ENCODE measurements around the gene CLCN5. TPM values are rescaled to one million over a fixed set of nuclear protein-coding genes. Genes with fewer than 3 reads are reported as not detected.

The CLCN5 gene
- 10 to 100 TPM; 18.7 to 28.9 TPM for total RNA-seq
- 1 to 10 TPM; 6.9 to 8.8 TPM for polyA plus RNA-seq (ENCODE audit: insufficient read length in 2 of 2)
- long read RNA-seq, donor 1, partial matches to known transcripts: 0 of 1 reads
- long read RNA-seq, donor 1, other reads (novel, unspliced or antisense): 0 of 1 reads
- long read RNA-seq, donor 2: 0 reads
- long read RNA-seq, donor 3: 0 reads
- long read RNA-seq, donor 4: 0 reads

DNA sequence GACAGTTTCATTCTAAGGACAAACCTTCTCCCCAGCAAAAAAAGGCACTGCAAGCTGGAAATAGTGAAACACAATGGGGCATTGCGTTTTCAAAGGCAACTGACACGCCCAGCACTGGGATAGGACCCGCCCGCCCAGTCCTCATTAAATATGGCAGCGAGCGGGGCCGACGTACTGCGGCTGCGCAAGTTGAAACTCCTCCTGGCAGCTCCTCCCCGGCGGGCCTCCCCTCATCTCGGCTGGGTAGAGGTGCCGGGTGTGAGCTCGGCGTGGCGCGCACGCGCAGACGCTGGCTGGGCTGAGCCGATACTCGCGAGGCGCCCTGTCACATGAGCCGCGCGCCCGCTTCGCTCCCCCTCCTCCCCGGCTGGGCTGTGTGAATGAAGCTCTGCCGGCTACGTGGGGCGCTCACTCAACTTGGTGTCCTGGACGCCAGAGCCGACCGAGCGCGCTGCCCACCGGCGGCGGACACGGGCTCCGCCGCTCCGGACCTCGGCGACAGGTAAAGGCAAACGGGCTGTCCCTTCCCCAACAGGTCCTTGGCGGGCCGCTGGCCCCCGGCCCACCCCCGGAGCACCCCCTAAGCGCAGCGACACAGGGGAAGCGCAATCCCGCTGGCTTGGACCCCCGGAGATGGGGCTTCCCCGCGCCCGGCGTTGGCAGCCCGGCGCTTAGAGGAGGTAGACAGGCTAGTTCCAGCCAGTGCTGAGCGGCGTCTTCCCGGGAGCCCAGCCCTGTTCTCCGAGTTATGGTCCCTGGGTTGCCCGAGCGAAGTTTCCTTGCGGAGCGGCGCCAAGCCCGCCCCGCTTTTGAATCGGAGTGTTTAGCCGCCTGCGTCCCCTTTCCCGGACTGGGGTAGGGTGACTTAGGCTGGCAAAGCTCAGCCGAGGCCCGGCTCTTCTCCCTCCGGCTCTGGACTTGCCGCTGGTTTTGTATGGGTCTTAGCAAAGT is at the start of gene CLCN5:
Gene CLCN5, plus strand, starts transcription at position 306 of the 951 bp plus-strand sequence. CDS start 2,703 bp downstream, outside the sequence.
- DNase-seq (ENCODE audit: low read depth in 4 of 6, low spot score in 6 of 6): peak; percentile 72 to 98 (median 84)
- Histone ChIP-seq H3K27me3 (ENCODE audit: control insufficient read depth, insufficient read depth, low read length) (no peaks in the 10 kb centered on the region), H3K27ac (ENCODE audit: low read depth, low read length) (peak within 1 kb of the TSS; percentile 77), H3K9me3 (ENCODE audit: control insufficient read depth, insufficient read depth, low read length) (no peaks in the 10 kb centered on the region), H3K4me1 (ENCODE audit: control insufficient read depth, insufficient read depth, low read length) (peaks cover 4% of the 10 kb centered on the region), H3K36me3 (ENCODE audit: control insufficient read depth, insufficient read depth, low read length) (no peaks in the 10 kb centered on the region), H3K4me3 (ENCODE audit: low read depth, low read length) (peak within 1 kb of the TSS; percentile 64)
- WGBS (ENCODE audit: insufficient coverage): 28% methylated on average over 83 of the region's 83 CpGs

DNA sequence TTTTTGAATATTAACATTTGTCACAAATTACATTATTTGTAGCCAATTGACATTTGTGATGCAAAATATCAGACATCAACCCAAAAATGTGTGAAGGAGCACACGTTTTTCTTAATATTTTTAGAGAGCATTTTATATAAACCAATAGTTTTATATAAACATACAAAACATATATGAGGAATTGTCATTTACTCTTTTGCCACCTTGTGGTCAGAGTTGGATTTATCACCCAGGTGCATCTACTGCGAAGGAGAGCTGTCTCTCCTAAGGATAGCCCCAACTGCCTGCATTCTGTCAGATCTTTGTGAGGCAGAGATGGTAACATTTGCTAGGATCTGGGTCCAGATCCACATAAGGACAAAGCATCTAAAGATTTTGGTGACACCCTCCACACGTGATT is 45.6 kb upstream of the CLCN5 start:
- Histone ChIP-seq H3K36me3 (ENCODE audit: control insufficient read depth, insufficient read depth, low read length) (no peaks in the 10 kb centered on the region), H3K4me1 (ENCODE audit: control insufficient read depth, insufficient read depth, low read length) (peaks cover 17% of the 10 kb centered on the region), H3K27me3 (ENCODE audit: control insufficient read depth, insufficient read depth, low read length) (no peaks in the 10 kb centered on the region), H3K27ac (ENCODE audit: low read depth, low read length) (no peak overlapping the region), H3K4me3 (ENCODE audit: low read depth, low read length) (no peak overlapping the region), H3K9me3 (ENCODE audit: control insufficient read depth, insufficient read depth, low read length) (no peaks in the 10 kb centered on the region)
- 13% methylated on average over 1 of the region's 3 CpGs for WGBS (ENCODE audit: insufficient coverage)
- DNase-seq (ENCODE audit: low read depth in 4 of 6, low spot score in 6 of 6): peak in 3 of 6 donors; percentile 35 to 87 (median 72)

DNA sequence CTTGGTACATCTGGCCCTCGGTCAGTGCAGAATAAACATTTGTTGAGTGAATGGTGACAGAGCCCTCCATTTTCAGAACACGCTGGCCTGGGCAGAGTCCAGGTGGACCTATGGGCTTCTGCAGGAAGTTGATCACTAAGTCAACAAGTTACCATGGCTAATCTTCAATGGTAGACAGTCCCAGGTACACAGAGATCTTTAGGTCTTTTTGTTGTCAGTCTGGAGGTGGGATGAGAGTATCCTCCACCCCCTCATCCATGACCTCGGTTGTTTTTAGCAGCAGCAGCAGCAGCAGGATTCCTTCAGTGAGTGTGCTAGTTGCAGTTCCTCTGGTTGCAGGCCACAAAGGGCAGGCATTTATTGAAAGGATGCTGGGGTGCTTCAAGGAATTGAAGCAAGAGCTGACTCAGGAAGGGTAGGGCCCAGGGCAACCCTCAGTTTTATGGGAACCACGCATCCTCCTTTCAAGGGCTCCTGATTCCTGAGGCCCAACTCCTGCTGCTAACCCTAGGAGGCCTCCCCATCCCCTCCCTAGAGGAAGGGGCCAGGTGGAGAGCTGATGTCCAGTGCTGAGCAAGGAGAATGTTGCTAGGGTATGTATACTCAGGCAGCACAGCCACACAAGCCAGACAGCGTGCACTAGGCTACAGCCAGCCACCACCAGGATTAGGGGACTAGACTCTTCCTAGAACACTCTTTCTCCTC is 44.8 kb upstream of the CLCN5 start:
- Histone ChIP-seq H3K36me3 (ENCODE audit: control insufficient read depth, insufficient read depth, low read length) (no peaks in the 10 kb centered on the region), H3K27me3 (ENCODE audit: control insufficient read depth, insufficient read depth, low read length) (no peaks in the 10 kb centered on the region), H3K27ac (ENCODE audit: low read depth, low read length) (no peak overlapping the region), H3K4me1 (ENCODE audit: control insufficient read depth, insufficient read depth, low read length) (peaks cover 17% of the 10 kb centered on the region), H3K9me3 (ENCODE audit: control insufficient read depth, insufficient read depth, low read length) (no peaks in the 10 kb centered on the region), H3K4me3 (ENCODE audit: low read depth, low read length) (no peak overlapping the region)
- DNase-seq (ENCODE audit: low read depth in 4 of 6, low spot score in 6 of 6): no peak
- 71% methylated on average over 3 of the region's 5 CpGs for WGBS (ENCODE audit: insufficient coverage)

DNA sequence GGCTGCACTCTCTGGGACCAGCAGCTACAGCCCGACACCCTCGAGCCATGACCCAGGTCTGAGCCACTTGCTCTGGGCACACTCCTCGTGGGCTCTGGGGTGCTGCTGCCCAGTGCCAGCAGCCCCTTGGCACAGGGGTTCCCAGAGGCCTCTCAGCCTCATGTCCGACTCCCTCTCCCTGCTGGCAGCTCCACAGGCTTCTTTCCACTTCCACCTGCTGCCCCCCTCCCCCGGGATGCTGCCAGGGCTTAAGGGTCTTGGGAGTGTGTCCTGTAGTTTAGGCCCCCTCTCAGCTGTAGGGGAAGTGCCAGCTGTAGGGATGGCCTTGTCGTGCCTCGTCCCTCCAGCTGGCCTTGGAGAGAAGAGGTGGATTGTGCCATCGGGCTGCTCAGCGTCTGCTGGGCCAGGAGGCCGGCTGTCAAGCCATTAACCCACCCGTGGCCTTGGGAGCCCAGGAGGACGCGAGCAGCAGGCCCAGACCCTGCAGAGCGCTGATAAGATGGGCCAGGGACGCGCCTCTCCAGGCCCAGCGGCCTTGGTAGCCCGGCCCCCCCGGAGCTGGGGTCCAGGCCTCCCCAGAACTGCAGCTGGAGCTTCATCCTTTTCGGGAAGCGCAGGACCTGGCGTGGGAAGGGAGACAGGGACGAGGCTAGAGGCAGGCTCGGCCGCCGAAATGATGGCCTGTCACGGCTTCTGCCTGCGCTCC is 44.1 kb upstream of the CLCN5 start:
- H3K4me3 ChIP-seq (ENCODE audit: low read depth, low read length): peak overlapping the region; percentile 30
- H3K36me3 ChIP-seq (ENCODE audit: control insufficient read depth, insufficient read depth, low read length): no peaks in the 10 kb centered on the region
- H3K27me3 ChIP-seq (ENCODE audit: control insufficient read depth, insufficient read depth, low read length): no peaks in the 10 kb centered on the region
- H3K27ac ChIP-seq (ENCODE audit: low read depth, low read length): peak overlapping the region; percentile 87
- WGBS (ENCODE audit: insufficient coverage): 42% methylated on average over 26 of the region's 28 CpGs
- DNase-seq (ENCODE audit: low read depth in 4 of 6, low spot score in 6 of 6): no peak
- no peaks in the 10 kb centered on the region for H3K9me3 ChIP-seq (ENCODE audit: control insufficient read depth, insufficient read depth, low read length)
- peaks cover 17% of the 10 kb centered on the region for H3K4me1 ChIP-seq (ENCODE audit: control insufficient read depth, insufficient read depth, low read length)

DNA sequence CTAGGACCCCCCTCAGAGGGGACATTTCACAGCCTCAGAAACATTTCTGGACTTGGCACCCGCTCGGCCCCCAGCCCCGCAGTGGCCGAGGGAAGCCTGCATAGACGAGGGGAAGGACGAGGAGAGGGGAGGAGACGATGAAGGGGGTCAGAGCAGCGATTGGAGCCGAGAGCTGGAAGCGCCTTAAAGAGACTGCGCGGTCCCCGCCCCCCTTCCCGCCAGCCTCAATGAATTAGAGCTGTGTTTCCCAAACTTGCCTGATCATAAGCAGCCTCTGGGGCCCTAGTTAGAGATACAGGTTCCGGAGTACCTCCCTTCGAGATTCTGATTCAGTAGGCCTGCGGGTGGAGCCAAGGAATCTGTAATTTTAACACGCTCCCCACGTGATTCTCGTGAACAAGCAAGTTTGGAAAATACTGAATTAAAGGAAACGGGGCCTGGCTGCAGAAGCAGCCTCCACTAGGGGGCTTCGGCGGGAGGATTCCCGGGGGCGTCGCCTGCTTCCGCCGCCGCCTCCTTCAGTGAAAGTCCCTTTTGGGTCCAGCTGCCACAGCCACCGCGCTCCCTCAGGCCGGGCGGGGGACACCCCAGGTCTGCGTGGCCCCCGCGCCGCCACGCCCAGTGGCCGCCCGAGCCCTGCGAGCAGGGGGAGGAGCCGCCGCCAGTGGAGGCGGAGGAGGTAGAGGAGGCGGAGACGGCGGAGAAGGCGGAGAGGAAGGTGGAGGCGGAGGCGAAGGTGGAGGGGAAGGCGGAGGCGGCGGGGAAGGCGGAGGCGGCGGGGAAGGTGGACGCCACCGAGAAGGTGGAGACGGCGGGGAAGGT is 43.4 kb upstream of the CLCN5 start, which contains the start of gene USP27X:
Gene USP27X, plus strand, starts transcription at position 651 of the 822 bp plus-strand sequence. CDS start 824 bp downstream, outside the sequence.
- 27% methylated on average over 59 of the region's 60 CpGs for WGBS (ENCODE audit: insufficient coverage)
- Histone ChIP-seq H3K27me3 (ENCODE audit: control insufficient read depth, insufficient read depth, low read length) (no peaks in the 10 kb centered on the region), H3K4me3 (ENCODE audit: low read depth, low read length) (peak within 1 kb of the TSS; percentile 30), H3K36me3 (ENCODE audit: control insufficient read depth, insufficient read depth, low read length) (no peaks in the 10 kb centered on the region), H3K4me1 (ENCODE audit: control insufficient read depth, insufficient read depth, low read length) (peaks cover 17% of the 10 kb centered on the region), H3K9me3 (ENCODE audit: control insufficient read depth, insufficient read depth, low read length) (no peaks in the 10 kb centered on the region), H3K27ac (ENCODE audit: low read depth, low read length) (peak within 1 kb of the TSS; percentile 87)
- peak; percentile 62 to 97 (median 79) for DNase-seq (ENCODE audit: low read depth in 4 of 6, low spot score in 6 of 6)

DNA sequence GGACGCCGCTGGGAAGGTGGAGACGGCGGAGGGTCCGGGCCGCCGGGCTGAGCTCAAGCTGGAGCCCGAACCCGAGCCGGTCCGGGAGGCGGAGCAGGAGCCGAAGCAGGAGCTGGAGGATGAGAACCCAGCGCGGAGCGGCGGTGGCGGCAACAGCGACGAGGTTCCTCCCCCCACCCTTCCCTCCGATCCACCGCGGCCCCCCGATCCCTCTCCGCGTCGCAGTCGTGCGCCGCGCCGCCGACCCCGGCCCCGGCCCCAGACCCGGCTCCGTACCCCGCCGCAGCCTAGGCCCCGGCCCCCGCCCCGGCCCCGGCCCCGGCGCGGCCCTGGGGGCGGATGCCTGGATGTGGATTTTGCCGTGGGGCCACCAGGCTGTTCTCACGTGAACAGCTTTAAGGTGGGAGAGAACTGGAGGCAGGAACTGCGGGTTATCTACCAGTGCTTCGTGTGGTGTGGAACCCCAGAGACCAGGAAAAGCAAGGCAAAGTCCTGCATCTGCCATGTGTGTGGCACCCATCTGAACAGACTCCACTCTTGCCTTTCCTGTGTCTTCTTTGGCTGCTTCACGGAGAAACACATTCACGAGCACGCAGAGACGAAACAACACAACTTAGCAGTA is 42.6 kb upstream of the CLCN5 start:
- DNase-seq (ENCODE audit: low read depth in 4 of 6, low spot score in 6 of 6): peak in 2 of 6 donors; percentile 19 to 42
- Histone ChIP-seq H3K9me3 (ENCODE audit: control insufficient read depth, insufficient read depth, low read length) (no peaks in the 10 kb centered on the region), H3K27ac (ENCODE audit: low read depth, low read length) (peak overlapping the region; percentile 61), H3K4me3 (ENCODE audit: low read depth, low read length) (peak overlapping the region; percentile 30), H3K36me3 (ENCODE audit: control insufficient read depth, insufficient read depth, low read length) (no peaks in the 10 kb centered on the region), H3K4me1 (ENCODE audit: control insufficient read depth, insufficient read depth, low read length) (peaks cover 17% of the 10 kb centered on the region), H3K27me3 (ENCODE audit: control insufficient read depth, insufficient read depth, low read length) (no peaks in the 10 kb centered on the region)
- WGBS (ENCODE audit: insufficient coverage): 21% methylated on average over 47 of the region's 55 CpGs

DNA sequence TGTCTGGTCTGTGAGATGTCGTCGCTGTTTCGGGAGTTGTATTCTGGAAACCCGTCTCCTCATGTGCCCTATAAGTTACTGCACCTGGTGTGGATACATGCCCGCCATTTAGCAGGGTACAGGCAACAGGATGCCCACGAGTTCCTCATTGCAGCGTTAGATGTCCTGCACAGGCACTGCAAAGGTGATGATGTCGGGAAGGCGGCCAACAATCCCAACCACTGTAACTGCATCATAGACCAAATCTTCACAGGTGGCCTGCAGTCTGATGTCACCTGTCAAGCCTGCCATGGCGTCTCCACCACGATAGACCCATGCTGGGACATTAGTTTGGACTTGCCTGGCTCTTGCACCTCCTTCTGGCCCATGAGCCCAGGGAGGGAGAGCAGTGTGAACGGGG is 41.7 kb upstream of the CLCN5 start:
- no peaks in the 10 kb centered on the region for H3K9me3 ChIP-seq (ENCODE audit: control insufficient read depth, insufficient read depth, low read length)
- DNase-seq (ENCODE audit: low read depth in 4 of 6, low spot score in 6 of 6): no peak
- no peaks in the 10 kb centered on the region for H3K36me3 ChIP-seq (ENCODE audit: control insufficient read depth, insufficient read depth, low read length)
- no peak overlapping the region for H3K27ac ChIP-seq (ENCODE audit: low read depth, low read length)
- H3K4me1 ChIP-seq (ENCODE audit: control insufficient read depth, insufficient read depth, low read length): peaks cover 17% of the 10 kb centered on the region
- no peak overlapping the region for H3K4me3 ChIP-seq (ENCODE audit: low read depth, low read length)
- 73% methylated on average over 11 of the region's 12 CpGs for WGBS (ENCODE audit: insufficient coverage)
- no peaks in the 10 kb centered on the region for H3K27me3 ChIP-seq (ENCODE audit: control insufficient read depth, insufficient read depth, low read length)

DNA sequence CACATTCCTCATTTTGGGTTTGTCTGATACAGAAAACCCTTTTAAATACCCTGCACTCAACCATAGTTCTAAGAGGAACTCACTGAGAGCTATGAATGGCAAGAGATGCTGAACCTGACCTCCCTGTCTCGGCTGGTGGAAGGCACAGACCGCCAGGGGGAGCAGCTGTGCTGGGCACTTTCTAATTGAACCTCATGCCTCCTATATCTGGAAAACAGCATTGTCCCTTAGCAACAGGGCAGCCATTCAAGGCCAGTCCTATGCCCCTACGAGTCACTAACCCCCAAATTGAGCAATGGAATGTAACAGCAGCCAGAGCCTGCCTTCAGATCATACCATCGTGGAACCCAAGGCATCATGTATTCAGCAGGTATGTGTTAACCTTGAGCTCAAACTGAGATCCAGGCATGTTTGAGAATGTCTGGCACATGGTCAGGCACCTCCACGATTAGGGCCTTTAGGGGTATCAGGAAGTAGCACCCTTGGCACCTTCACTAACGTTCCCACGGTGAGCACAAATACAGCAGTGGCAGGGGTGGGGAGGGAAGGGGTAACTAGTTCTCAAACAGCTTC is 38.0 kb upstream of the CLCN5 start:
- Histone ChIP-seq H3K27me3 (ENCODE audit: control insufficient read depth, insufficient read depth, low read length) (no peaks in the 10 kb centered on the region), H3K4me1 (ENCODE audit: control insufficient read depth, insufficient read depth, low read length) (peaks cover 7% of the 10 kb centered on the region), H3K9me3 (ENCODE audit: control insufficient read depth, insufficient read depth, low read length) (no peaks in the 10 kb centered on the region), H3K4me3 (ENCODE audit: low read depth, low read length) (no peak overlapping the region), H3K27ac (ENCODE audit: low read depth, low read length) (no peak overlapping the region), H3K36me3 (ENCODE audit: control insufficient read depth, insufficient read depth, low read length) (no peaks in the 10 kb centered on the region)
- 48% methylated on average over 6 of the region's 7 CpGs for WGBS (ENCODE audit: insufficient coverage)
- peak in 2 of 6 donors; percentile 54 to 60 for DNase-seq (ENCODE audit: low read depth in 4 of 6, low spot score in 6 of 6)

Data from spinal cord (tissue), 10 donors.